Head of caudate nucleus (tissue), 42 donors: ENCODE data around the gene SH3PXD2A.

ENCODE experiments used
- DNase-seq, 42 donors: peaks; one replicate each; pipeline versions ENCODE4 v3.0.0 to v3.0.0-alpha.2; 2020 to 2021; ENCODE audit warnings: mixed read lengths in 7 of 42
- intact Hi-C: fragments of 100-400 bp; cut with DNase I; formaldehyde crosslinking; loops from one replicate; pipeline ENCODE4 v1.15.0; 2022

Gene SH3PXD2A

GRCh38 chr10:103802637-103803353, 52.6 kb downstream of the SH3PXD2A start:
- DNase-seq: no peak
- intact Hi-C loops: no loop called here

DNA sequence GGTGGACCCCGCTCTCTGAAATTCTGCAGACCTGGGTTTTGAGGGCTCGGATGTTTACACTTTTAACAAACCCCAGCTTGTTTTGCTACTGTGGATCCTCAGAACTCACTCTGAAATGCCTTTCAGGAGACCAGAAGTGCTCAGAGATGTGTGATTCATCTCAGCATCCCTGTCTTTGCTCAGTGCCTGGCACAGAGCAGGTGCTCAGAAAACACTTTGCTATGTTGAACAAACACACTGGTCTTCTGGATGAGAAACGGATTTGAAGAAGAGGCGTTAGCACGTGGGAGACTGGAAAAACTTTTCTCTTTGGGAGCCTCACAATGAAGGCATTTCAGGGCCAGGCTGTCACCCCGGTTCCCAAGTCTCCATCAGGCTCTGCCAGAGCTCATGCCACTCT, 53.3 kb downstream of the SH3PXD2A start:
- no peak for DNase-seq
- intact Hi-C loops: no loop called here

GRCh38 chr10:103800789-103801540, 54.4 kb downstream of the SH3PXD2A start:
- DNase-seq: no peak
- intact Hi-C loops: no loop called here

- intact Hi-C loops: no loop called here
These were observed 55.3 kb downstream of the SH3PXD2A start for GRCh38 chr10:103800089-103800488.

GRCh38 chr10:103799341-103799740, 56.0 kb downstream of the SH3PXD2A start:
- intact Hi-C loops: no loop called here

More at GRCh38 chr10:103800089-103800488, 55.3 kb downstream of the SH3PXD2A start:
- DNase-seq: no peak

DNA sequence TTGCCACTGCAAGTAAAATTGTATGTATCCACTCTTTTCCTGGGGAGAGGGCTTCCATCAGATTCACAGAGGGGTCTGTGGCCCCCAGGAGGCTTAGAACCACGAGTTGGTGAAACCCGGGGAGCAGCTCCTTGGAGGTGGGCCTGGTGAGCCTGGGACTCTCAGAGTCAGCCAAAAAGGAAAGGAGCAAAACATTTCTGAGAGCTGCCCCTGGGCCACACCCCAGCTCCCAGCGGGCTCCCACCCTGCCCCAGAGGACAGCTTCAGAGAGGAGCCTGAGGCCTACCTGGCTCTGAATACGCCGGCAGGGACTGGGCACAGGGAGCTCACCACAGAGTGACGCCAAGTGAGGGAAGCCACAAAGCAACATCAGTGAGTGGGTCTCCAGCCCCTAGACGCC, 56.9 kb downstream of the SH3PXD2A start:
- intact Hi-C loops: no loop called here

More at GRCh38 chr10:103799341-103799740, 56.0 kb downstream of the SH3PXD2A start:
- DNase-seq: no peak

GRCh38 chr10:103797857-103798256, 57.5 kb downstream of the SH3PXD2A start:
- no peak for DNase-seq
- intact Hi-C loops: no loop called here

More for the DNA sequence above, 56.9 kb downstream of the SH3PXD2A start:
- no peak for DNase-seq

- intact Hi-C loops: no loop called here
These were observed 59.6 kb downstream of the SH3PXD2A start for GRCh38 chr10:103795634-103796270.

DNA sequence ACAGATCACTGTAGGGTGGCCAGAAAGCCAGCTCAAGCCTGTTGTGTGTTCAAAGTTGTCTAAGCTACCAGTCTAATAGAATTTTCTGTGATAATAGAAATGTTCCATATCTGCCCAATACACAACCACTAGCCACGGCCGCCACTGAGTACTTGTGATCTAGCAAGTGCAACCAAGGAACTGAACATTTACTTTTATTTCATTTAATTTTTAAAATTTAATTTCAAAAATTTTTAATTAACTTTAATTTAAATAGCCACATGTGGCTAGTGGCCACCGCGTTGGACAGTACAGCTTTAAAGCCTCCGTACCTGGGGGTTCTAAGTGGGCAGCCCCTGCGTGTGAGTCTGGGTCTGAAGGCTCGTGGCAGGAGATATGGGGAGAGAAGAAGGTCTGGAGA, 60.4 kb downstream of the SH3PXD2A start:
- no peak for DNase-seq
- intact Hi-C loops: no loop called here

More at GRCh38 chr10:103795634-103796270, 59.6 kb downstream of the SH3PXD2A start:
- no peak for DNase-seq

- DNase-seq: peak in 12 of 42 donors; percentile 16 to 68 (median 44)
These were observed 61.2 kb downstream of the SH3PXD2A start for GRCh38 chr10:103793920-103794883.

DNA sequence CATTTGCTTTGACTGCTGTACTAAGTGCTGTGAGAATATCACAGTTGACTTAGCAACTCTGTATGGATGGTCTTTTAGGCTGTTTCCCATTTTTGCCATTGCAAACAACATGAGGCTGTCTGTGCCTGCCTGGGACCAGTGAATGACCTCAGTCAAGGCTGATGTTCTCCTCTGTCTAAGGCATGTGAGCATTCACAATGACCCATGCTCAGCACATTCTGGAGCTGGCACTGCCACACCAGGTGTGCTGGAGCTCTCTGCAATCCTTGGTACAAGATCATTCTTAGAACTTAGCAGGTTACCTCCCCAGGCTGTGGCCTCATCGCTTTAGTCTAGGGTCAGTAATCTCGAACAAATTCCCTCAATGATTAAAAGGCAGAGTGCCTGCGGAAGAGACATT, 61.9 kb downstream of the SH3PXD2A start:
- DNase-seq: no peak
- intact Hi-C loops: no loop called here

More at GRCh38 chr10:103793920-103794883, 61.2 kb downstream of the SH3PXD2A start:
- intact Hi-C loops: no loop called here

DNA sequence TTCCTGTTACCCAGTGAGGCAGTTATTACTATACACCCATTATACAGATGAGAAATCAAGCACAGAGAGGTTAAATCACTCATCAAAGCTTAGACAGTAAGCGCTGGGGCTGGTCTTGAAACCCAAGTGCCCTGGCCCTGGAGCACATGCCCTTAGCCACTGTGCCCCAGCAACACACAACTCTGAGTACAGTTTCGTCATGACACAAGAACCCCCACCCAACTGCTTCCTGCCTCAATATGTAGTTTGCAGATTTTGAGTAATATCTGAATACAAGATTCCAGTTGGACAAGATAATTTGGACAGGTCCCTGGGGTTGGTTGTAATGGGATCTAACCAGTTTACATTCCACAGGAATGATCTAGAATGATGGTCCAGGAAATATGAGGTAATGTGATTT, 62.8 kb downstream of the SH3PXD2A start:
- DNase-seq: no peak
- intact Hi-C loops: no loop called here

DNA sequence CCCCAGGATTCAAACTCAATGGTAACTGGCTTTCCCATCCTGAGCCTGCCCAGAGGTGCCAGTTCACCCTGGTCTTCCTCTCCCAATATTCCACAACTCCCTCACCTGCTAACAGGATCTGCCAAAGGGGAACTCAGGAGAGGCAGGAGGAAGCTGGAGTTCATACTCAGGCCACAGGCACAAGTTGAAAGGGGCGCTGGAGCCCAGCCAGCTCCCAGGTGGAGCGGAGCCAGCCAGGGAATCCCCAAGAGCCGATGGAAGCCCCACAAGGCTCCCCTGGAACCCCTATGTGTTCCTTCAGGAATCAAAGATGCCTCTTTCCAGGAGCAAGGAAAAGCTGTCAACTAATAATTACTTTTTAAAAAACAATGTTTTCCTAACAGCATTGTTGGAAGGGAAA, 63.5 kb downstream of the SH3PXD2A start:
- DNase-seq: no peak
- intact Hi-C loops: no loop called here

DNA sequence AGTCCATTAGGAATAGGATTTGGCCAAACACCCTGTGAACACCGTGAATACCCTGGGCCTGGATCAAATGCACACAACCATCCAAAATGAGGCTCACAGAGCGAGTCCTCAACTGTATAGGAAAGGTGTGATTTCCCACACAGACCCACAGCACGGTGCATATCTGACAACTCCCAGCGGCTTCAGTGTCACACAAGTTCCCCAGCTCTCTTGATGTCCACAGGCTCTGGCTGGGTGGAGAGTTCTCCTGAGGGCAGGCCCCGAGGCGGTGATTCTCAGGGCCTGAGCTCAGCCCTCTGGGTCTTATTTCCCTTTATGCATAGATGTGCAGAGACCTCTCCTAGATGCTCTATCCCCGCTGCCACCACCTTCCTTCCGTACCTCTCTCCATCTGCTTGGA, 64.1 kb downstream of the SH3PXD2A start:
- intact Hi-C loops: no loop called here
- no peak for DNase-seq

- intact Hi-C loops: no loop called here
- no peak for DNase-seq
These were observed 64.8 kb downstream of the SH3PXD2A start for GRCh38 chr10:103790580-103790979.

GRCh38 chr10:103789771-103790201, 65.6 kb downstream of the SH3PXD2A start:
- peak in 11 of 42 donors; percentile 9 to 53 (median 38) for DNase-seq

GRCh38 chr10:103789161-103789560, 66.2 kb downstream of the SH3PXD2A start:
- no peak for DNase-seq
- intact Hi-C loops: no loop called here

More at GRCh38 chr10:103789771-103790201, 65.6 kb downstream of the SH3PXD2A start:
- intact Hi-C loops: no loop called here

GRCh38 chr10:103787331-103787730, 68.0 kb downstream of the SH3PXD2A start:
- DNase-seq: no peak
- intact Hi-C loops: no loop called here

GRCh38 chr10:103786020-103786419, 69.4 kb downstream of the SH3PXD2A start:
- DNase-seq: no peak
- intact Hi-C loops: no loop called here
